HG02884 (cell line): Measurements from ENCODE around the gene ZNF785.
"Not testable (repeated sequence)": the region's sequence is repeated elsewhere in the genome, so short reads cannot be mapped to it uniquely, and the experiment has no call there.

Experiments
- ATAC-seq: cut with Tn5 transposase; IDR thresholded peaks from one replicate; pipeline ENCODE4 v1.9.1; 2021; ENCODE audit warnings: mild to moderate bottlenecking, moderate library complexity; ENCODE audit not compliant: unreplicated experiment

Gene ZNF785

GRCh38 chr16:30585400-30586191, at the start of gene ZNF785:
TSS of gene ZNF785 (minus strand) at chr16:30585697. CDS start at chr16:30585611, 86 bp downstream.
- peak; percentile 82 for ATAC-seq

- ATAC-seq, result no peak
Measured at GRCh38 chr16:30633526-30633925, 48.0 kb upstream of the ZNF785 start.

- not testable (repeated sequence) for ATAC-seq
Measured at GRCh38 chr16:30632454-30632853, 47.0 kb upstream of the ZNF785 start.

GRCh38 chr16:30628628-30629540, 43.4 kb upstream of the ZNF785 start:
- ATAC-seq, result no peak

- ATAC-seq, result no peak
Measured at GRCh38 chr16:30626236-30626635, 40.7 kb upstream of the ZNF785 start.

GRCh38 chr16:30623536-30624283, 38.2 kb upstream of the ZNF785 start:
- no peak for ATAC-seq

- ATAC-seq, result no peak
Measured at GRCh38 chr16:30622455-30623032, 37.0 kb upstream of the ZNF785 start.

GRCh38 chr16:30621765-30622164, 36.3 kb upstream of the ZNF785 start:
- ATAC-seq, result no peak

GRCh38 chr16:30620169-30620568, 34.7 kb upstream of the ZNF785 start:
- no peak for ATAC-seq

- ATAC-seq, result no peak
Measured at GRCh38 chr16:30619638-30620037, 34.1 kb upstream of the ZNF785 start.

GRCh38 chr16:30619202-30619601, 33.7 kb upstream of the ZNF785 start:
- no peak for ATAC-seq

- no peak for ATAC-seq
Measured at GRCh38 chr16:30615358-30616091, 30.0 kb upstream of the ZNF785 start.

- peak; percentile 87 for ATAC-seq
Measured at GRCh38 chr16:30609926-30610839, 24.7 kb upstream of the ZNF785 start, which contains the start of gene ZNF689. TSS of gene ZNF689 (minus strand) at chr16:30610389. CDS start at chr16:30610041, 348 bp downstream.

- peak; percentile 11 for ATAC-seq
Measured at GRCh38 chr16:30609002-30609925, 23.8 kb upstream of the ZNF785 start.

- ATAC-seq, result no peak
Measured at GRCh38 chr16:30606004-30606403, 20.5 kb upstream of the ZNF785 start.

- ATAC-seq, result no peak
Measured at GRCh38 chr16:30605158-30605557, 19.7 kb upstream of the ZNF785 start.

- no peak for ATAC-seq
Measured at GRCh38 chr16:30604316-30604947, 18.9 kb upstream of the ZNF785 start.
